GM18951 (cell line): ENCODE data around the gene UGGT2.

ENCODE experiments used
- POLR2A ChIP-seq: IDR thresholded peaks from 4 replicates; pipeline ENCODE4 v1.6.1; 2011; ENCODE audit warnings: mild to moderate bottlenecking; ENCODE audit not compliant: insufficient read length, insufficient read depth; ENCODE audit errors: extremely low read depth
- in situ Hi-C: fragments of 300-500 bp; cut with MboI; formaldehyde crosslinking; loops from one replicate; pipeline ENCODE4 v1.12.0; 2022; ENCODE audit warnings: low sequenced_read_pairs, mixed read lengths, inconsistent platforms; ENCODE audit not compliant: unreplicated experiment

UGGT2 gene

GRCh38 chr13:95870421-95870820, 182.8 kb downstream of the UGGT2 start:
- TF ChIP-seq POLR2A = no peak
- in situ Hi-C loops = no loop called here

DNA sequence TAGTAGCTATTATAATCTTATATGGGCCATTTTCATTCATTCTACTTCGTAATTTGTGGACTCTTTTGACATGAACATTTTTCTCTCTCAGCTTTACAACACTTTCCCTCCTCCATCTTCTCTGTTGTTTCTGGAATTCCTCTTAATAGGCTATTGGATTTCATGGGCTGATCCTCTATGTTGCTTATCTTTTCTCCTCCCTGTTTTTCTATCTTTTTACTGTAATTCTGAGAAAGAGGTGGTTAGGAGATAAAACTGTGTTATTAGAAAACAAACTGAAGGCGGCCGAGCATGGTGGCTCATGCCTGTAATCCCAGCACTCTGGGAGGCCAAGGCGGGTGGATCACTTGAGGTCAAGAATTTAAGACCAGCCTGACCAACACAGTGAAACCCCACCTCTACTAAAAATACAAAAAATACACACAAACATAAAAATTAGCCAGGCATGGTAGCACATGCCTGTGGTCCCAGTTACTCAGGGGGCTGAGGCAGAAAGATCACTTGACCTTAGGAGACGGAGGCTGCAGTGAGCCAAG, 188.1 kb downstream of the UGGT2 start:
- TF ChIP-seq POLR2A = no peak
- in situ Hi-C loops = no loop called here

GRCh38 chr13:95862408-95862807, 190.8 kb downstream of the UGGT2 start:
- in situ Hi-C loops = no loop called here

GRCh38 chr13:95861296-95861695, 191.9 kb downstream of the UGGT2 start:
- in situ Hi-C loops = no loop called here
- no peak for TF ChIP-seq POLR2A

More at GRCh38 chr13:95862408-95862807, 190.8 kb downstream of the UGGT2 start:
- TF ChIP-seq POLR2A = no peak

- TF ChIP-seq POLR2A = no peak
- in situ Hi-C loops = no loop called here
Measured at GRCh38 chr13:95858286-95859075, 194.7 kb downstream of the UGGT2 start.

- in situ Hi-C loops = loop anchor here (25.0 kb wide), 1 partner anchor 308 kb away; no protein-coding TSS in a partner anchor
Measured at GRCh38 chr13:95845656-95846055, 207.5 kb downstream of the UGGT2 start.

DNA sequence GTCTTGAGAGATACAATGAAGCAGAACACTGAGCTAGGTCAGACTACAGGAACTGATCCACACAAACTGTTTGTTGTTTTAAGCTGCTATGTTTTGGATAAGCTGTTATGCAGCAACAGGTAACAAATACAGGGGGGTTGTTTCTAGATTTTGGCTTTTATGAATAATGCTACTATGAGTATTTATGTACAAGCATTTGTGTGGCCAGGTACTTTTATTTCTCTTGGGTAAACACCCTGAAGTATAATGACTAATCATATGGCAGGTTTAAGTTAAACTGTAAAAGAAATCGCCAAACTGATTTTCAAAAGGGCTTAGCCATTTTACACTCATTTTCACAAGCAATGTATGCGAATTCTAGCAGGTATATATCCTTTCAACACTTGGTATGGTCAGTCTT, 210.3 kb downstream of the UGGT2 start:
- in situ Hi-C loops = loop anchor here (25.0 kb wide), 1 partner anchor 306 kb away; no protein-coding TSS in a partner anchor
- TF ChIP-seq POLR2A = no peak

DNA sequence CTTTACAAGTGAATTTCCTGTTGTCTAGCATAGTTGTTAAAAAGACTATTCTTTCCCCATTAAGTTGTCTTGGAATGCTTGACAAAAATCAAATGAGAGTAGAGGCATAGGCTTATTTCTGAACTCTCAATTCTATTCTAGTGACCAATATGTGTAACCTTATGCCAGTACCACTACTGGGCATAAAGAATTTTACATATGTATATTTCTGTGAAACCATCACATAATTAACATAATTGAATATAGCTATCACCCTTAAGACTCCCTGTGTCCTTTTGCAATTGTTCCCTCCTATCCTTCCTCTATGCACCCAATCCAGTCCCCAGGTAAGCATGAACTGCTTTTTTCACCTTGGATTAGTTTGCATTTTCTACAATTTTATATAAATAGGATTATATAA, 211.3 kb downstream of the UGGT2 start:
- TF ChIP-seq POLR2A = no peak
- in situ Hi-C loops = loop anchor here (25.0 kb wide), 1 partner anchor 305 kb away; no protein-coding TSS in a partner anchor

DNA sequence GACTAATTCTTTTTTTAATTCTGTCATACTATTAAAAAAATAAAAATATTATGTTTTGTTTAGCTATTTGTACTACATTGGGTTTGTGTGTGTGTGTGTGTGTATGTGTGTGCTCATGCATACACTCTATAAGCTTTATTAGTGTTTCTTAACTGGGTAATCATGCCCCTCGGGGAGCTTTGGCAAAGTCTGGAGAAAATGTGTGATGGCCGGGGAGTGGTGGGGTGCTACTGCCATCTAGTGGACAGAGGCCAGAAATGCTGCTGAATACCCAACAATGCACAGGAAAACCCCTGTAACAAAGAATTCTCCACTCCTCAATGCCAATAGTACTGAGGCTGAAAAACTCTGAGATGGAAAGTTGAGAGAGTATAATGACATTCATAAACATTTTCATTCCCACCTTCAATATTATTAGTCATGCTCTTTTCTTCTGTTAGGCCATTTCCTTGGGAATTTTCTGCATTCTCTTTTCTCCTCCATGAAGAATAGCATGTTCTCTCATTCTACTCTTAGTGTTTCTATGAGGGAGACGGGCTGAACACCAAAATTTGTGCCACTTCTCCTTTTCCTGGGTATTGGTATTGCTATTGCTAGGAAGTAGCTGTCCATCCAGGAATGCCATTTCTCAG, 219.0 kb downstream of the UGGT2 start:
- no peak for TF ChIP-seq POLR2A
- in situ Hi-C loops = loop anchor here (25.0 kb wide), 1 partner anchor 297 kb away; no protein-coding TSS in a partner anchor

- TF ChIP-seq POLR2A = no peak
- in situ Hi-C loops = loop anchor here (25.0 kb wide), 1 partner anchor 296 kb away; no protein-coding TSS in a partner anchor
Measured at GRCh38 chr13:95833719-95834118, 219.5 kb downstream of the UGGT2 start.

GRCh38 chr13:95833126-95833525, 220.1 kb downstream of the UGGT2 start:
- in situ Hi-C loops = loop anchor here (25.0 kb wide), 1 partner anchor 296 kb away; no protein-coding TSS in a partner anchor
- no peak for TF ChIP-seq POLR2A

GRCh38 chr13:95822303-95822702, 230.9 kb downstream of the UGGT2 start:
- no peak for TF ChIP-seq POLR2A
- in situ Hi-C loops = no loop called here

DNA sequence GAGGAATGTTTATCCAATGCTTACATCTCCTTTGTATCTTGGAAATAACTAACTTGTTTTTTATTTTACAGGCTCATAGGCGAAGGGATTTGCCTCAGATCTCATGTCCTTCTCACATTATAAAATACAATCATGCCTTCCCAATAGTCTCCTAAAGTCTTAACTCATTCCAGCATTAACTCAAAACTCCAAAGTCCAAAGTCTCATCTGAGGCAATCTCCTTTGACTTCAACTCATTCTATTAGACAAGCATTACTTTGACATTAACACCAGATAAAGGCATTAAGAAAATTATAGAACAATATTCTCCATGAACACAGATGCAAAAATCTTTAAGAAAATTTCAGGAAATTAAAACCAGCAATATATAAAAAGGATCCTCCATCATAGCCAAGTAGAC, 238.7 kb downstream of the UGGT2 start:
- in situ Hi-C loops = no loop called here

More for the DNA sequence above, 238.7 kb downstream of the UGGT2 start:
- no peak for TF ChIP-seq POLR2A
